Skin of body (tissue), 2 donors: ENCODE data around the gene ZNRF1. TPM values are rescaled to one million over a fixed set of nuclear protein-coding genes. Genes with fewer than 3 reads are reported as not detected.
A peak's percentile ranks its signal among the peaks of the same experiment; 100 is the strongest.

Source experiments
- DNase-seq: peaks from one replicate; lab custom pipeline; 2025; lab: John Stamatoyannopoulos, UW
- total RNA-seq: library from RNA; depleted of rRNA; stranded (reverse); fragments of >200 nt; gene quantifications from one replicate; pipeline ENCODE4 v1.2.3, GENCODE V29; 2014

Gene ZNRF1
- total RNA-seq, 1 donor from 2014 or later = 9.0 TPM

GRCh38 chr16:75096656-75097055, 97.8 kb downstream of the ZNRF1 start:
- peak; percentile 31 for DNase-seq

GRCh38 chr16:75097191-75097761, 98.5 kb downstream of the ZNRF1 start:
- no peak for DNase-seq

DNA sequence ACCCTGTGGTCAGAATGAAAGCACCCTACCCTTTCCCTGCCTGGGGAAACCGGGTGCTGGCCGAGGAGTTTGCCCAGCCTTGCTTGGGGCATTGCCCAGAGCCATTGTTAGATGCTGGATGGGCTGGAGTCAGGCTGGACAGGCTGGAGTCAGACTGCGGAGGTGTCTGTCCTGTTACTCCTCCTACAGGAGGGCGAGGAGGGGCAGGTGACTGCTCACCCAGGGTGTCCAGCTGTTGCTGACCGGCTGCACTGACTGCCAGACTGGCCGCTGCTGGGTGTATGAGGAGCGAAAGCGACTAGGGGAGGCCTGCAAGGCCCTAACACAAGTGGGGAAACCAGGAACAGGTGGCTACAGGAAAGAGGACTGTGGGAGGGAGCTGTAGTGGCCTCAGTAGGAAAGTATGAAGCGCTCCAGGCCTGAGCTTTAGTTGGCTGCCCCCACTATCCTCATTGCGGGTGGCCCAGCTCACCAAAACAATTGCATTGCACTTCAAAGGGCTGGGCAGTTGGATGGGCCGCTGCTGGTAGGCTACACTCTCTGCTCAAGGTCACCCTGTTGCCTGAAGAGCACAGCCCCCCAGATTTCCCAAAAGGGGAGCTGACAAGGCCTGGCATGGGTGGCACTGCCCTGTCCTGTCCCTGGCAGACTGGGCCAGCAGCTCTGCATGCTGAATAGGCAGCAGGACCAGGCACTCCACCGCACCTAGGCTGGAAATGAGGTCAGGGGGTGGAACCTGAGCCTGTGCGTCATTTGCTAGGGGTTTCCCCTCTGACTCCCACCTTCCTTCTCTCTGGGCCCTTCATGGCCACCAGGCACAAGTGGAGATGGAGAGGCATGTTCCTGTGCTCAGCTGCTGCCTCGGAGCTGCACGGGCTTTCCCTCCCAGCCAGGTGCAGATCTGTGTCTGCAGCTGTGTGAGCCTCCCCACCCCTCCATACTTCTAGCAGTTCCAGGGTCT, 99.4 kb downstream of the ZNRF1 start:
- DNase-seq = no peak

DNA sequence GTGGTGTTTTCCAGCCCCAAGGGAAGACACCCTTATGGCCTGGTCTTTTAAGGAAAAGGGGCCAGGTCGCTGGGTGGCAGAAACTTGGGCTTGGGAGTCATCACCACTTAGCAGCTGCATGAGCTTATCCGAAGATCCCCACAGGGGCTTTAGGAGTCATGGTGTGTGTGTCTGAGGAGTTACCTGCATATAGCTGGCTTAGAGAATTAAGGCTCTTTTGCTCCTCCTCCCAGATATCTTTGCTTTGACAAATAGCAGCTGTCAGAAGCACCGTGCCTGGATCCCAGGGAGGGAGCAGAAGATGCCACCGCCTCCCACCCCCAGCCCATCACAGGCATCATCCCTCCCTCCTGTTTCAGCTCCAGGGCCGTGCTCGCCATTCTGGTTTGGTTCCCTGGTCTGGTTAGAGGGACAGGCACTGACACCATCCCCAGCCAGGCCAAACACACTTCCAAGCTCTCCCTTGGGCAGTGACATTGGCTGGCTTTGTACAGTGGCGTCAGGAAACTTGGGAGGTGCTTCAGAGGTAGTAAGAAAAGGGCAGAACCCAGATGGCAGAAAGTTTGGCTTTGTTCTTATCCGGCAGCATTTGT, 100.3 kb downstream of the ZNRF1 start:
- DNase-seq = no peak

DNA sequence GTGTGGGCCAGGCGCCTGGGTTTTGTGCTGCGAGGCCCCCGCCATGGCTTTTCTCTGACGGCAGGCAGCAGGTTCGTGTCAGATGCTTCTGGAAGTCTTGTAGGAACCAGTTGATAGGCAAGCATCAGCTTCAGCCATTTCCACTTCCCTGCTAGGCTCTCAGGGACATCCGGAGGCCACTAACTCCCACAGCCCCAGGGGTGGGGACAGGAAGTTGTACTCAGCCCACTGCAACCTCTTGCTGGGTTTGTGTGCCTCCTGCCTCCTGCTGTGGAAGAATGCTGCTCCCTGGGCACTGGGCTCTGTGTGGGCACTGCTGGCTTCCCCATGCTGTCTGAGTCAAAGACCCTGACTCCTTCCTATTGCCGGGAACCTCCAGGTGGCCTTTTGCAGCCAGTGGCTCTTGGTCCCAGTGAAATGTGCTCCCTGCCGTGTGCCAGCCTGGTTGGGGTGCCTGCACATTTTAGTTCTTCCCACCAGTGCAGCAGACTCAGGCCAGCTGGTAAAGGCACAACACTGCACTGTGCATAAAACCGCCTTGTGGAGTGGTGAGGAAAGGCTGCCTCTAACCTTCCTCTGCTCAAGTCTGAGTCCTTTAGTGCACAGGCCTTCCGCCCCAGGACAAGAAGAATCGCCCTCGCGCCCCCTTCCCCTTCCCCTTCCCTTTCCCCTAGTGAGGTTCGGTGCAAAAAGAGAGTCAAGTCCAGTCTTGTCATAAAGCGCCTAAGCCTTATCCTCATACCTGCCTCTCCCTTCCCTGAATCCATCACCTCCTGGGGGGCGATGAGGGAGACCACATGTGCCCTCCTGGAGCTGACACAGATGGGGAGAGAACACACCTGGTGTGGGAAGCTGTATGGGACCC, 101.1 kb downstream of the ZNRF1 start:
- DNase-seq = no peak

GRCh38 chr16:75100603-75100990, 101.8 kb downstream of the ZNRF1 start:
- DNase-seq = no peak

- no peak for DNase-seq
Measured at GRCh38 chr16:75101635-75102034, 102.8 kb downstream of the ZNRF1 start.

DNA sequence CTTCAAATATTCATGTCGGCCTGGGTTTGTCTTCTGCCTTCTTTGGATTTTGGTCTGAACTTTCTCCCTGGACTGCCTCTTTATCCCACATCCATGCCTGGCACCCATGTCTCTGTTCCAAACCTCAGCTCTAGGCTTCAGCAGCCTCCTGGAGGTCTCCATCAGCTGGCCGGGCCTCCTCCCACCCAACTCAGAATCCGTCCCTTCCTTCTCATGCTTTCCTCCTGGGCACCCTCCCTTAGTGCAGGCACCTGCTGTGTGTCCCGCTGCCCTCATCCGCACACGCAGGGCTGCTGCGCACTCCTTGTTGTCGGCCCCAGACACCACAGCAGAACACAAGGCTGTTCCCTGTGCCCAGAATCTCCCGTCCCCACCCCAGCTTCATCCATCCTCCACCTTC, 103.8 kb downstream of the ZNRF1 start:
- DNase-seq = no peak

- DNase-seq = no peak
Measured at GRCh38 chr16:75103994-75104393, 105.2 kb downstream of the ZNRF1 start.

DNA sequence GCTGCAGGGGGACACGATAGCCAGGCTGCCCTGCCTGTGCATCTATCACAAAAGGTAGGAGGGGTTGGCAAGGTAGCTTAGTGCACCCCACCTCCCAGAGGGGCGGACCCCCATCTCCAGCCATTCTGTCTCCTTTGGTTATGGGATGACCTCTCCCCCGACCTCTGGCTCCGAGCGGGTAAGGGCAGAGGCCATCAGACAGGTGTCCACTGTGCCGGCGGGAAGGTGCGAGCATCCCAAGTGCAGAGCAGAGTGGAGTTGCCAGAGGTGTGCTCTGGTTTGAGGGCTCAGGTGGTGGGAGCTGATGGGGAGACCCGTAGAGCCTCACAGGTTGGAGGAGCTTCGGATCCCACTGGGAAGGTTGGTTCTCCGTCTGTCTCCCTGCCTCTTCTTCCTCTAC, 106.0 kb downstream of the ZNRF1 start:
- DNase-seq = no peak

DNA sequence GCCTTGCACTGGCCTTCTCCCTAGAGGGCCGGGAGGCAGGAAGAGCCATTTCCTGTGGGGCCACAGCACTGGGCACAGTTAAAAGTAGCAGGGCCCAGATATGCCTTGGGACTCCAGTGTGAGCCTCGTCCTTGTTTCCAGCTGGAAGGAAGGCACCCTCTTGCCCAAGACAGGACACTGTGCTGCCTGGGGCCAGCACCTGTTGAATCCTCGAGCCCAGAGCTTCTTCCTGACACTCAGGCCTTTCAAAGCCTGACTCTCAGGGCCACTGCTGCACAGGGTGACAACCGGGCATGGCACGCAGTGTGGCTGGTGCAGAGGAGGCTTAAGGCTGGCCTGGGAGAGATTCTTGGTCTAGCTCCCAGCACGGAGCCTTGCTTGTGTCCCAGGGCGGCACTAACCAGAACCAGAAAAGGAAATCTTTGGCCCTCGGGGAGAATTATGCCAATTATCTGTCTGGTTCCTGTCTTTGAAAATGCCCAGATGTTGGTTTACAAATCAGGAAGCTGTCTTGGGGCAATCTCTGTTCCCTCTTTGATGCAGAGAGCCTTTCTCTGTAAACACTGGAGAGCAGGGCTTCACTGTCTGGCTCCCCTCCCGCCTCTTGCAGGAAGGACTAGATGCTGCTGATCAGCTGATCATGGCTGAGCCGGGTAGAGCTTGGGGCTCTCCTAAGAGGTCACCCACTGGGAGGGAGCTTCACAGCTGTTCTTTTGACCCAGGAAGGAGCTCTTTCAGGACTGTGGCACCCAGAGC, 106.7 kb downstream of the ZNRF1 start:
- DNase-seq = peak; percentile 35

GRCh38 chr16:75106351-75107274, 107.8 kb downstream of the ZNRF1 start:
- DNase-seq = no peak

DNA sequence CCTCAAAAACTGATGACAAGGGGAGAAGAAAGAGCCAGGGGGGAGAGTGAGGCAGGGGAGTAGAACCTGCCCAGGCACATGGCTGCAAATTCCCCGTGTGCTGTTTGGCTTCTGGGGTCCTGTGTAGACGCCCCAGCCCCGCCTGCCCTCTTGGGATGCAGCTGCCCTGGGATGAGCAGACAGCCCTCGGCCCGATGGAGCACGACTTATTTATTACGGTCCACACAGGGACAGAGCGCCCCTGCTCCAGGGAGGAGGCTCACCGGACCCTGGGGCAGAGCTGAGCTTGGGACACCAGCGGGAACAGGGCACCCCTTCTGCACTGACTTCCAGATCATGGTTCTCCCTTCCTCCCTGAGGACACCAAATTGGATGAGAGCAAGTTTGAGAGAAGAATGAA, 108.7 kb downstream of the ZNRF1 start:
- DNase-seq = no peak

DNA sequence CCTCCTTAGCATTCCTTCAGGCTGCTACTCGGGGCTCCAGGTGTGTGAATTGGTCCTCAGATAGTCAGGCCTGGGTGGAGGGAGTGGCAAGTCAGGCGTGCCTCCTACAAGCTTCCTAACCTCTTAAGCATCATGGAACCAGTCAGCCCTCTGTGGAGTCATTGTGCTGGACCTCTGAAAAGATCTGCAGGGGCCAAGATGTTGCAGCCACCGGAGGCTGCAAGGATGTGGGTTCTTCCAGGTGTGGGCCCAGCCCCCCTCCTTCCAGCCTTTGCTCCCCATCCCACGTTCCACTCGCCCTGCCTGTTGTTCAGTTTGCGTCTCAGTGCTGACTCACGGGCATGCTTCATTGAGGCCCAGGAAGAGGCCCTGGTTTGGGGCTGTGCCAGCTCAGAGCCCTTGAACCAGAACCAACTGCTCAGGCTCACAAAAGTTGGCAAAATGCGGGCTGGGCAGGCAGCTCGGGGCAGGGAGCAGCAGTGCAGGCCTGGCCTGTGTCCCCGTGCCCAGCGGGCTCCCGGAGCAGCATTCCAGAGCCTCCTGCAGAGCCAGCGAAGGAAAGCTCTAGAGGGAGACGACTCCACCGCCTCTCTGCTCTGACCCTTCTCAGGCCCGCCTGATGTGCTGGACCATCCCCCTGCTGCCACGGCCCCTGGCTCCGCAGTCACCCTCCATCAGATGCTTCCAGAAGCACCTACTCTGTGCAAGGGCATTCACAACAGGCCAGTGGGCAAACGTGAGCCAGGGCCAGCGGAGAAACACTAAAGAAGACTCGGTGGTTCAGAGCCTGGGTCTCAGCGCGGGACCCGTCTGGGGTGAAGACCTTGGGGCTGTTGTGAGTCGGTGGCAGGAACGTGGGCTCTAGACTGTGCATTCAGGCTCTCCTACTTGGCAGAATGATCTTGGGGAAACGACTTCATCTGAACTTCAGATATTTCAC, 110.2 kb downstream of the ZNRF1 start:
- DNase-seq = peak; percentile 26

- no peak for DNase-seq
Measured at GRCh38 chr16:75109732-75110243, 111.0 kb downstream of the ZNRF1 start.

DNA sequence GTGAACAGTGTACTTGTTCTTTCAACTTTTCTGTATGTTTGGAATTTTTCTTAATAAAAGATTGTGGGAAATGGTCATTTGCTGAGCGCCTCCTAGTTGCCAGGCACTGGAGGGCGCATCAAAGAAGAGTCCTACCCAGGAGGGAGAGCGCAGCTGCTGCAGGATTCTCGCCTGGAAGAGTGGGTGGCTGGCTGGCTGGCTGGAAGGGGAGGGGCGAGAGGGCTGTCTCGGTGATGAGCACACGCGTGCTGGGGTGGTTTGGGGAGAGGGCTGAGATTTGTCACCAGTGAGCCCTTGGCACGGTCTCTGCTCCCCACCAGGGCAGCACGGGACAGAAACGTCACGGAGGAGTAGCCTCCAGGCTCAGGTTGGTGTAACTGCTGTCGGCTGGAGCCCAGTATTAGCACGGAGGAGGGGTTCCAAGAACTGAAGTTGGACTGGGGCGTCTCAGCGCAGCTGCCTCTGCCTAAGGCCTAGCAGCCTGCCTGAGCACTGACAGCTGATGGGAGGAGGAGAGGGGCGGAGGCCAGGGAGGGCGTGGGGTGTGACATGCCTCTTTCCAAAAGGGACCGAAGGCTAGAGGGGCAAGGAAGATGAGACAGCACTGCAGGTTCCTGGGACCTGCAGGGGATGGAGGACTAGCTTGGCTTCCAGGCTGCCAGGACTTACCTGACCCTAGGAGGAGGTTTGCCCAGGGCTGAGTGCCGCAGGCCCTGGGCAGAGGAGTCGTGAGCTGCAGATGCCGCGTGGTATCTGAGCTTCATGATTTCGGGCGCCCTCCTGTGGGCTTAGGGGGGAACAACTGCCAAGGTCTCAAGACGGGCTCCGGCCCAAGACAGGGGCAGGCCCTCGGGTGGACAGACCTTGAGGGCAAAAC, 112.1 kb downstream of the ZNRF1 start:
- peak; percentile 93 for DNase-seq

- no peak for DNase-seq
Measured at GRCh38 chr16:75111514-75111940, 112.7 kb downstream of the ZNRF1 start.
